ENCODE results near the gene FCHSD2.

The FCHSD2 gene

DNA sequence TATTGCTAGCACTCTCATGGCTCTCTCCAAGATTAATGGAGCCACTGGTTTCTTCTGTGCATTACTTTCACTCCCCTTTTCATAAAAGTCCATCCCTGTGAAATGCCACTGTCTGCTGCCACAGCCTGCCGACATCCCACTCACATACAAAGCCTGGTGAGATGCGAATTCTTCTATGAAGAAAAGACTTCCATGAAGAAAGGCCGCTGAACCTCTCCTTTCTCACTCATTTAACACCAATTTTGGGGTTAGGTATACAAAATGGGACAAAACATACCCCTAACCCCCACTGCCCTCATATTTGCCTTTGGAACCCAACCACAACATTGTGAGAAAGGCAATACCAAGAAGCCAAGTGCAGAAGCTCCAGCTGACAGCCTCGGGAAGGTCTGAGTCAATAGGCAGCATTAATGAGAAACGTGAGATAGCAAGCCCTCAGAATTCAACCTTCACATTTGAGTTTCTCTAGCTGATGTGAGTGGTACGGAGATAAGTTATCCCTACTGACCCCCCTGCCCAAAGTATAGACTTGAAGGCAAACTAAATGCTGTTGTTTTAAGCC is 171.5 kb downstream of the FCHSD2 start (continued):
- TF ChIP-seq, protein P1, sequence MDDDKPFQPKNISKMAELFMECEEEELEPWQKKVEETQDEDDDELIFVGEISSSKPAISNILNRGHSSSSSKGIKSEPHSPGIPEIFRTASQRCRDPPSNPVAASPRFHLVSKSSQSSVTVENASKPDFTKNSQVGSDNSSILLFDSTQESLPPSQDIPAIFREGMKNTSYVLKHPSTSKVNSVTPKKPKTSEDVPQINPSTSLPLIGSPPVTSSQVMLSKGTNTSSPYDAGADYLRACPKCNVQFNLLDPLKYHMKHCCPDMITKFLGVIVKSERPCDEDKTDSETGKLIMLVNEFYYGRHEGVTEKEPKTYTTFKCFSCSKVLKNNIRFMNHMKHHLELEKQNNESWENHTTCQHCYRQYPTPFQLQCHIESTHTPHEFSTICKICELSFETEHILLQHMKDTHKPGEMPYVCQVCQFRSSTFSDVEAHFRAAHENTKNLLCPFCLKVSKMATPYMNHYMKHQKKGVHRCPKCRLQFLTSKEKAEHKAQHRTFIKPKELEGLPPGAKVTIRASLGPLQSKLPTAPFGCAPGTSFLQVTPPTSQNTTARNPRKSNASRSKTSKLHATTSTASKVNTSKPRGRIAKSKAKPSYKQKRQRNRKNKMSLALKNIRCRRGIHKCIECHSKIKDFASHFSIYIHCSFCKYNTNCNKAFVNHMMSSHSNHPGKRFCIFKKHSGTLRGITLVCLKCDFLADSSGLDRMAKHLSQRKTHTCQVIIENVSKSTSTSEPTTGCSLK (tag by site-specific recombination; IDR thresholded peaks at IDR 0.05) = no peak
- TF ChIP-seq, protein P2, sequence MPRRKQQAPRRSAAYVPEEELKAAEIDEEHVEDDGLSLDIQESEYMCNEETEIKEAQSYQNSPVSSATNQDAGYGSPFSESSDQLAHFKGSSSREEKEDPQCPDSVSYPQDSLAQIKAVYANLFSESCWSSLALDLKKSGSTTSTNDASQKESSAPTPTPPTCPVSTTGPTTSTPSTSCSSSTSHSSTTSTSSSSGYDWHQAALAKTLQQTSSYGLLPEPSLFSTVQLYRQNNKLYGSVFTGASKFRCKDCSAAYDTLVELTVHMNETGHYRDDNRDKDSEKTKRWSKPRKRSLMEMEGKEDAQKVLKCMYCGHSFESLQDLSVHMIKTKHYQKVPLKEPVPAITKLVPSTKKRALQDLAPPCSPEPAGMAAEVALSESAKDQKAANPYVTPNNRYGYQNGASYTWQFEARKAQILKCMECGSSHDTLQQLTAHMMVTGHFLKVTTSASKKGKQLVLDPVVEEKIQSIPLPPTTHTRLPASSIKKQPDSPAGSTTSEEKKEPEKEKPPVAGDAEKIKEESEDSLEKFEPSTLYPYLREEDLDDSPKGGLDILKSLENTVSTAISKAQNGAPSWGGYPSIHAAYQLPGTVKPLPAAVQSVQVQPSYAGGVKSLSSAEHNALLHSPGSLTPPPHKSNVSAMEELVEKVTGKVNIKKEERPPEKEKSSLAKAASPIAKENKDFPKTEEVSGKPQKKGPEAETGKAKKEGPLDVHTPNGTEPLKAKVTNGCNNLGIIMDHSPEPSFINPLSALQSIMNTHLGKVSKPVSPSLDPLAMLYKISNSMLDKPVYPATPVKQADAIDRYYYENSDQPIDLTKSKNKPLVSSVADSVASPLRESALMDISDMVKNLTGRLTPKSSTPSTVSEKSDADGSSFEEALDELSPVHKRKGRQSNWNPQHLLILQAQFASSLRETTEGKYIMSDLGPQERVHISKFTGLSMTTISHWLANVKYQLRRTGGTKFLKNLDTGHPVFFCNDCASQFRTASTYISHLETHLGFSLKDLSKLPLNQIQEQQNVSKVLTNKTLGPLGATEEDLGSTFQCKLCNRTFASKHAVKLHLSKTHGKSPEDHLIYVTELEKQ (tag by site-specific recombination; IDR thresholded peaks at IDR 0.05; ENCODE audit: borderline replicate concordance) = no peak
- no peak for TF ChIP-seq SETDB1 (IDR thresholded peaks at IDR 0.05; ENCODE audit: insufficient read length, low read length)
- TF ChIP-seq ZNF184 (tag by site-specific recombination; IDR thresholded peaks at IDR 0.05) = no peak
- TF ChIP-seq, protein P3, sequence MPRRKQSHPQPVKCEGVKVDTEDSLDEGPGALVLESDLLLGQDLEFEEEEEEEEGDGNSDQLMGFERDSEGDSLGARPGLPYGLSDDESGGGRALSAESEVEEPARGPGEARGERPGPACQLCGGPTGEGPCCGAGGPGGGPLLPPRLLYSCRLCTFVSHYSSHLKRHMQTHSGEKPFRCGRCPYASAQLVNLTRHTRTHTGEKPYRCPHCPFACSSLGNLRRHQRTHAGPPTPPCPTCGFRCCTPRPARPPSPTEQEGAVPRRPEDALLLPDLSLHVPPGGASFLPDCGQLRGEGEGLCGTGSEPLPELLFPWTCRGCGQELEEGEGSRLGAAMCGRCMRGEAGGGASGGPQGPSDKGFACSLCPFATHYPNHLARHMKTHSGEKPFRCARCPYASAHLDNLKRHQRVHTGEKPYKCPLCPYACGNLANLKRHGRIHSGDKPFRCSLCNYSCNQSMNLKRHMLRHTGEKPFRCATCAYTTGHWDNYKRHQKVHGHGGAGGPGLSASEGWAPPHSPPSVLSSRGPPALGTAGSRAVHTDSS (tag by site-specific recombination; IDR thresholded peaks at IDR 0.05) = no peak
- TF ChIP-seq YY1 (tag by site-specific recombination; IDR thresholded peaks at IDR 0.05) = no peak
- TF ChIP-seq, protein P4, sequence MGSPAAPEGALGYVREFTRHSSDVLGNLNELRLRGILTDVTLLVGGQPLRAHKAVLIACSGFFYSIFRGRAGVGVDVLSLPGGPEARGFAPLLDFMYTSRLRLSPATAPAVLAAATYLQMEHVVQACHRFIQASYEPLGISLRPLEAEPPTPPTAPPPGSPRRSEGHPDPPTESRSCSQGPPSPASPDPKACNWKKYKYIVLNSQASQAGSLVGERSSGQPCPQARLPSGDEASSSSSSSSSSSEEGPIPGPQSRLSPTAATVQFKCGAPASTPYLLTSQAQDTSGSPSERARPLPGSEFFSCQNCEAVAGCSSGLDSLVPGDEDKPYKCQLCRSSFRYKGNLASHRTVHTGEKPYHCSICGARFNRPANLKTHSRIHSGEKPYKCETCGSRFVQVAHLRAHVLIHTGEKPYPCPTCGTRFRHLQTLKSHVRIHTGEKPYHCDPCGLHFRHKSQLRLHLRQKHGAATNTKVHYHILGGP (tag by site-specific recombination; IDR thresholded peaks at IDR 0.05) = no peak
- TF ChIP-seq ZNF701 (tag by site-specific recombination; IDR thresholded peaks at IDR 0.05) = no peak
- TF ChIP-seq ZNF658 (tag by site-specific recombination; IDR thresholded peaks at IDR 0.05) = no peak
- TF ChIP-seq KLF8 (tag by site-specific recombination; IDR thresholded peaks at IDR 0.05) = no peak
- TF ChIP-seq, protein P5, sequence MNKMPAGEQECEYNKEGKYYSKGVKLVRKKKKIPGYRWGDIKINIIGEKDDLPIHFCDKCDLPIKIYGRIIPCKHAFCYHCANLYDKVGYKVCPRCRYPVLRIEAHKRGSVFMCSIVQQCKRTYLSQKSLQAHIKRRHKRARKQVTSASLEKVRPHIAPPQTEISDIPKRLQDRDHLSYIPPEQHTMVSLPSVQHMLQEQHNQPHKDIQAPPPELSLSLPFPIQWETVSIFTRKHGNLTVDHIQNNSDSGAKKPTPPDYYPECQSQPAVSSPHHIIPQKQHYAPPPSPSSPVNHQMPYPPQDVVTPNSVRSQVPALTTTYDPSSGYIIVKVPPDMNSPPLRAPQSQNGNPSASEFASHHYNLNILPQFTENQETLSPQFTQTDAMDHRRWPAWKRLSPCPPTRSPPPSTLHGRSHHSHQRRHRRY (tag by site-specific recombination; IDR thresholded peaks at IDR 0.05) = no peak
- no peak for TF ChIP-seq WT1 (tag by site-specific recombination; IDR thresholded peaks at IDR 0.05)

DNA sequence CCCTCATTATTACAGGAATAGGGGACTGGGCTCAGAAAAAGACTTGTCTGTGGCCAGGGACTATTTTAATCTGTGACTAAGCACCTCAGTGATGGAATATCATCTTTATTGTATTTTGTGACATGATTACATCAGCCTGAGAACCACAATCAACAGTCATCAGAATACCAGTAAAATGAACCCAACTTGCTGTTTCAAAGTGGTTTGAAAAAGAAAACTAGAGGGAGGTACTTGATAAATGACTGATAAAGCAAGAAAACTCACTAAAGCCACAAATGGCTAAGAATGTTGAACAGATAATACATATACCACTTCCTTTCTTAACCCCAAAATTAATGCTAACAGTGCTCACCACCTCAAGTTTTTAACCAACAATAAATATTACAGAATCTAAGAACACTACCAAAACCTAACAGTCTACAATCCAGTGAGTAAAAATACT is 172.2 kb downstream of the FCHSD2 start:
- H3K27ac ChIP-seq (ENCODE audit: extremely low read depth, low read depth, low read length) = no peak overlapping the region
- POLR2A ChIA-PET = no interaction called here
- no peaks in the 10 kb centered on the region for H3K9me3 ChIP-seq (ENCODE audit: control insufficient read depth, insufficient read depth, low read depth, low read length)
- TF ChIP-seq ZNF610 (tag by site-specific recombination; IDR thresholded peaks at IDR 0.05; ENCODE audit: borderline replicate concordance) = no peak
- TF ChIP-seq ZNF354C (tag by site-specific recombination; IDR thresholded peaks at IDR 0.05; ENCODE audit: borderline replicate concordance, low read depth) = no peak
- TF ChIP-seq, protein P6, sequence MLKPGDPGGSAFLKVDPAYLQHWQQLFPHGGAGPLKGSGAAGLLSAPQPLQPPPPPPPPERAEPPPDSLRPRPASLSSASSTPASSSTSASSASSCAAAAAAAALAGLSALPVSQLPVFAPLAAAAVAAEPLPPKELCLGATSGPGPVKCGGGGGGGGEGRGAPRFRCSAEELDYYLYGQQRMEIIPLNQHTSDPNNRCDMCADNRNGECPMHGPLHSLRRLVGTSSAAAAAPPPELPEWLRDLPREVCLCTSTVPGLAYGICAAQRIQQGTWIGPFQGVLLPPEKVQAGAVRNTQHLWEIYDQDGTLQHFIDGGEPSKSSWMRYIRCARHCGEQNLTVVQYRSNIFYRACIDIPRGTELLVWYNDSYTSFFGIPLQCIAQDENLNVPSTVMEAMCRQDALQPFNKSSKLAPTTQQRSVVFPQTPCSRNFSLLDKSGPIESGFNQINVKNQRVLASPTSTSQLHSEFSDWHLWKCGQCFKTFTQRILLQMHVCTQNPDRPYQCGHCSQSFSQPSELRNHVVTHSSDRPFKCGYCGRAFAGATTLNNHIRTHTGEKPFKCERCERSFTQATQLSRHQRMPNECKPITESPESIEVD (tag by site-specific recombination; IDR thresholded peaks at IDR 0.05) = peak; percentile 62
- no peak for TF ChIP-seq ZNF155 (tag by site-specific recombination; IDR thresholded peaks at IDR 0.05)
- CTCF ChIA-PET = no interaction called here
- no peak overlapping the region for H3K4me3 ChIP-seq (ENCODE audit: low read depth, low read length)
- no peaks in the 10 kb centered on the region for H3K4me1 ChIP-seq (ENCODE audit: control insufficient read depth, insufficient read depth, low read length)
- no peaks in the 10 kb centered on the region for H3K36me3 ChIP-seq (ENCODE audit: control insufficient read depth in 2 of 2, insufficient read depth in 1 of 2, low read length in 2 of 2)

All from HEK293 (cell line).